Endothelial cell (in vitro differentiated cells): ENCODE measurements around the gene DPEP3. TPM values are rescaled to one million over a fixed set of nuclear protein-coding genes. Genes with fewer than 3 reads are reported as not detected.
"Not testable (repeated sequence)": the region's sequence is repeated elsewhere in the genome, so short reads cannot be mapped to it uniquely, and the experiment has no call there.

Experiments
- DNase-seq: peaks from one replicate; pipeline ENCODE4 v3.0.0; 2021; ENCODE audit warnings: low spot score
- H3K27ac Mint-ChIP-seq: one replicate; pipeline ENCODE4 v1.8.0; 2021; ENCODE audit warnings: mixed read lengths, inconsistent platforms; ENCODE audit not compliant: unreplicated experiment
- H3K27me3 Mint-ChIP-seq: one replicate; pipeline ENCODE4 v1.8.0; 2021; ENCODE audit warnings: mild to moderate bottlenecking, moderate library complexity, mixed read lengths, inconsistent platforms; ENCODE audit not compliant: unreplicated experiment
- H3K36me3 Mint-ChIP-seq: one replicate; pipeline ENCODE4 v1.8.0; 2021; ENCODE audit warnings: mild to moderate bottlenecking, low read depth, mixed read lengths, inconsistent platforms; ENCODE audit not compliant: unreplicated experiment
- H3K4me1 Mint-ChIP-seq: one replicate; pipeline ENCODE4 v1.8.0; 2021; ENCODE audit warnings: mild to moderate bottlenecking, mixed read lengths, inconsistent platforms; ENCODE audit not compliant: unreplicated experiment
- H3K4me3 Mint-ChIP-seq: one replicate; pipeline ENCODE4 v1.8.0; 2021; ENCODE audit warnings: mild to moderate bottlenecking, mixed read lengths, inconsistent platforms; ENCODE audit not compliant: unreplicated experiment
- H3K9me3 Mint-ChIP-seq: one replicate; pipeline ENCODE4 v1.8.0; 2021; ENCODE audit warnings: mixed read lengths, inconsistent platforms; ENCODE audit not compliant: unreplicated experiment
- total RNA-seq: library from RNA; stranded (reverse); fragmentation: NEBNext Ultra II Directional; extraction: Animal tissue kit (Norgen Biotek cat#: 25700); gene quantifications from one replicate; pipeline ENCODE4 v1.2.1, GENCODE V29; 2021; ENCODE audit not compliant: unreplicated experiment
- TF ChIP-seq, protein P1 (sequence below): fragments of 200-600 bp; sonication (generic); IDR thresholded peaks from one replicate; pipeline ENCODE4 v1.5.0; 2021; ENCODE audit warnings: antibody characterized with exemption; ENCODE audit not compliant: unreplicated experiment

DPEP3 gene
- total RNA-seq, 1 donor from 2014 or later: not detected

DNA sequence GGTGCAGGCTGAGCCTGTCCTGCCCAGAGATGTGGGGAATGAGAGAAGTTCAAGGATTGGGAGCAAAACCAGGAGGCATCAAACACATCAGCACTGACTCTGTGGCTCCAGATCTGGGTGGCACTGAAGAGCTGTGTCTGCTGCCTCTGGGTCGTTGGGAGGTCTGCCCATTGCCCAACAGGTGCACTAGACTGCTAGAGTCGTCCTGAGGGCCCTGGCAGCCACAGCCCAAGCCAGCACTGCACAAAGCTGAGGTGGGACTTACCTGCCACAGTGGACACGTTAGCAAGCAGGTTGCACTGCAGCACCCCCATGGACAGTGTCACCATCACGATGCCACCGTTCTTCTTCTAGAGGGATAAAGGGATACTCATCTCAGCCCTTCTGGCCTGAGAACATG is 3.3 kb downstream of the DPEP3 start:
- no peak for DNase-seq
- H3K27me3 Mint-ChIP-seq: peaks cover 2% of the 10 kb centered on the region
- H3K9me3 Mint-ChIP-seq: no peaks in the 10 kb centered on the region
- H3K4me3 Mint-ChIP-seq: no peak overlapping the region
- TF ChIP-seq, protein P1, sequence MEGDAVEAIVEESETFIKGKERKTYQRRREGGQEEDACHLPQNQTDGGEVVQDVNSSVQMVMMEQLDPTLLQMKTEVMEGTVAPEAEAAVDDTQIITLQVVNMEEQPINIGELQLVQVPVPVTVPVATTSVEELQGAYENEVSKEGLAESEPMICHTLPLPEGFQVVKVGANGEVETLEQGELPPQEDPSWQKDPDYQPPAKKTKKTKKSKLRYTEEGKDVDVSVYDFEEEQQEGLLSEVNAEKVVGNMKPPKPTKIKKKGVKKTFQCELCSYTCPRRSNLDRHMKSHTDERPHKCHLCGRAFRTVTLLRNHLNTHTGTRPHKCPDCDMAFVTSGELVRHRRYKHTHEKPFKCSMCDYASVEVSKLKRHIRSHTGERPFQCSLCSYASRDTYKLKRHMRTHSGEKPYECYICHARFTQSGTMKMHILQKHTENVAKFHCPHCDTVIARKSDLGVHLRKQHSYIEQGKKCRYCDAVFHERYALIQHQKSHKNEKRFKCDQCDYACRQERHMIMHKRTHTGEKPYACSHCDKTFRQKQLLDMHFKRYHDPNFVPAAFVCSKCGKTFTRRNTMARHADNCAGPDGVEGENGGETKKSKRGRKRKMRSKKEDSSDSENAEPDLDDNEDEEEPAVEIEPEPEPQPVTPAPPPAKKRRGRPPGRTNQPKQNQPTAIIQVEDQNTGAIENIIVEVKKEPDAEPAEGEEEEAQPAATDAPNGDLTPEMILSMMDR: no peak
- H3K36me3 Mint-ChIP-seq: no peaks in the 10 kb centered on the region
- H3K4me1 Mint-ChIP-seq: no peaks in the 10 kb centered on the region
- H3K27ac Mint-ChIP-seq: no peak overlapping the region

DNA sequence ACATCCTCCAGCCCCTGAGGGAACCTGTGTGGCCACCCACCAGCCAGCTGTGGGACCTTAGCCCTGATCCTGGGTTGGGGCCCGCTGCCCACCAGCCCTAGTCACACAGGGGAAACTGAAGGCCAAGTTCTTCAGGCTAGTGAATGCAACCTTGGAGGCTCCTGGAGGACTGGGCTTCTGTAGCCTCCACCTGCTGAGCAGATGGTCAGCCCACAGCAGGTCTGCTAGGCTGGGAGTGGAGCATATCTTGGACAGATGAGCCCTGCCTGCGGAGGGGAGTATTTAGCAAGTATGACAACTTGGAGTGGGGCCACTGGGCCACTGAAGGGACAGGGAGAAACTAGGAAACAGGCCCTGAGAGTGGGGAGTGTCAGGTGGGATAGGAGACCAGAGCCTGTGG is 4.1 kb downstream of the DPEP3 start:
- no peaks in the 10 kb centered on the region for H3K9me3 Mint-ChIP-seq
- no peaks in the 10 kb centered on the region for H3K36me3 Mint-ChIP-seq
- H3K4me3 Mint-ChIP-seq: no peak overlapping the region
- H3K27me3 Mint-ChIP-seq: peaks cover 2% of the 10 kb centered on the region
- no peak for DNase-seq
- no peaks in the 10 kb centered on the region for H3K4me1 Mint-ChIP-seq
- TF ChIP-seq, protein P1: no peak
- H3K27ac Mint-ChIP-seq: no peak overlapping the region

DNA sequence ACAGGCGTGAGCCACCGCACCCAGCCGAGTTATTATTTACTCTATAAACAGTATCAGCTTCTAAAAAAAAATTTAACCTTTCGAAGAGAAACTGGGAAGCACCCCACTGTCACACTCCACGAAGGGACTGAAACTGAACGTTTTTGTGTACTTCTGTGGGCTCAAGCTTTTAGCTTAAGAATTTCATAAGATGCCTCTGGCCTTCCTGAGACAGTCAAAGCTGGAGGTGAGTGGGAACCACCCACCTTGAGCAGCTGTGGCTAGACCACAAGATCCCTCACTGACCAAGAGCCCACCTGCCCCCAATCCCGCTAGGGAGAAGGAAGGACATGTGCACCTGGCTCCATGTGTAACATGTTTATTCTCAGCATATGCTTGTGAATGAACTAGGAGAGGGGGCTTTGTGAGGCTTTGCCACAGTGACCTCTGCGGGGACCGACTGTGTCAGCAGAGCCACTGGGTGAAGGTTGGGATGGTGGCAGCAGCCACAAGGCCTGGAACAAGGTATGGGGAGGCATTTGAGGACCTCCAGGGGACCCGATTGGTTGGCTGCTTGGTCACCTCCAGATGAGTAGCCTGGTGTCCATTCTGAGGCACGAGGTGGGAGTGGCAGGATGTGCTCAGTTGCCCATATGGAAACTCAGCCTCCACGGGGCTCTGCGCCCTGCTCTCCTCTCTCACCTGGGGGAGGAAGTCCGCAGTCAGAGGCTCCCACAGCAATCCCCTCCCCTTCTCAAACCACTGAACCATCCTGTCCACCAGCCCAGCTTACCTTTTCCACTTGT is 4.8 kb downstream of the DPEP3 start:
- TF ChIP-seq, protein P1: no peak
- Mint-ChIP-seq H3K9me3 (no peaks in the 10 kb centered on the region), H3K27ac (no peak overlapping the region), H3K4me3 (no peak overlapping the region), H3K27me3 (peaks cover 2% of the 10 kb centered on the region), H3K4me1 (no peaks in the 10 kb centered on the region), H3K36me3 (no peaks in the 10 kb centered on the region)
- no peak for DNase-seq

DNA sequence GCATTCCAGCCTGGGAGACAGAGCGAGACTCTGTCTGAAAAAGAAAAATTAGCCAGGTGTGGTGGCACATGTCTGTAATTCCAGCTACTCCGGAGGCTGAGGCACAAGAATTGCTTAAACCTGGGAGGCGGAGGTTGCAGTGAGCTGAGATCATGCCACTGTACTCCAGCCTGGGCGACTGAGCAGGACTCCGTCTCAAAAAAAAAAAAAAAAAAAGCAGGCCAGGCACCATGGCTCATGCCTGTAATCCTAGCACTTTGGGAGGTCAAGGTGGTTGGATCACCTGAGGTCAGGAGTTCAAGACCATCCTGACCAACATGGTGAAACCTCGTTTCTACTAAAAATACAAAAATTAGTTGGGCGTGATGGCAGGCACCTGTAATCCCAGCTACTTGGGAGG is 8.0 kb downstream of the DPEP3 start:
- peaks cover 15% of the 10 kb centered on the region for H3K27me3 Mint-ChIP-seq
- not testable (repeated sequence) for H3K9me3 Mint-ChIP-seq, H3K4me3 Mint-ChIP-seq, H3K36me3 Mint-ChIP-seq, DNase-seq, H3K4me1 Mint-ChIP-seq, H3K27ac Mint-ChIP-seq

DNA sequence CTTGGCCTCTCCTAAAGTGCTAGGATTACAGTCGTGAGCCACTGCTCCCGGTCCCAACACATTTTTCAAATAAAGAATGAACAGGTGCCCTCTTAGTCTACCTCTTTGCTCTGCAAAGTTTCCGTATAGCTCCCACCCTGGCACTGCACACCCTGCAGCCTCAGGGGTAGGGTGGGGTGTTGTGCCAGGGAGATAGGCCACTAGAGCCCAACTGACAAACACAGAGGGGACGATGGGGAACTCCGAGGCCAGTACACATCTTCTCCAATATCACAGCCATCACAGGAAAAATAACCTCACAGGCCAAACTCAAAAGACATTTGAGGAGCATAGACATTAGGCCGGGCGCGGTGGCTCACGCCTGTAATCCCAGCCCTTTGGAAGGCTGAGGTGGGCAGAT is 9.2 kb downstream of the DPEP3 start:
- no peak overlapping the region for H3K4me3 Mint-ChIP-seq
- peaks cover 3% of the 10 kb centered on the region for H3K36me3 Mint-ChIP-seq
- no peaks in the 10 kb centered on the region for H3K9me3 Mint-ChIP-seq
- H3K27me3 Mint-ChIP-seq: peaks cover 16% of the 10 kb centered on the region
- peaks cover 16% of the 10 kb centered on the region for H3K4me1 Mint-ChIP-seq
- DNase-seq: no peak
- TF ChIP-seq, protein P1: no peak
- no peak overlapping the region for H3K27ac Mint-ChIP-seq
